Measurements from ENCODE around the gene LRRC57.
"Not testable (repeated sequence)": the region's sequence is repeated elsewhere in the genome, so short reads cannot be mapped to it uniquely, and the experiment has no call there.

LRRC57 gene

DNA sequence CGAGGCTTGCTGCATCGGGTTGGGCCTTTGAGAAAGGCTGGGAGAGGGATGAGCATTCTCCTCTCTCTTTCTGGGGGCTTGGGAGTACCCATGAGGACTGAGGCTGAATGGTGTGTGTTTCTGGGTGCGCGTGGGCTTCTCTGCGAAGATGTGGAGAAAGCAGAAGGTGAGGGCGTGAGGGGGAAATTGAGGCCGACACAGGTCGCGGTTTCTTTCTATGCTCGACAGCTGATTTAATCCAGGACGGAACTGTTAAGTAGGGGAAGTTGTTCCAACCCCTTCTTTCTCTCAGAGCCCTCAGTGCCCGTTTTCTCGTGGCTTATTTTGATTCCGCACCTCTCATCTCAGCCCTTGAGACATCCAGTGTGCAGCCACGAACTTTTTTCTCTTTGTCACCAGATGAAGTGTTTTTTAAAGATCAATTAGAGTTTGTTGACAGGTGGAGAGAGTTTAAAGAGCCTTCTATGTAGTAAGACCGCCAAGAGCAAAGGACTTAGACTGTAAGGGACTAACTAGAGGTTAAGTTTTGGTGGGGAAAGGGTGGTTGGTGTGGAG, 27.5 kb upstream of the LRRC57 start:
- Mint-ChIP-seq H3K4me1 (peaks cover 38% of the 10 kb centered on the region), H3K9me3 (no peaks in the 10 kb centered on the region), H3K27ac (peak overlapping the region; percentile 88), H3K36me3 (peaks cover 2% of the 10 kb centered on the region), H3K4me3 (peak overlapping the region; percentile 90)
- no peak for DNase-seq (ENCODE audit: low spot score in 2 of 2)
- ATAC-seq, result no peak

DNA sequence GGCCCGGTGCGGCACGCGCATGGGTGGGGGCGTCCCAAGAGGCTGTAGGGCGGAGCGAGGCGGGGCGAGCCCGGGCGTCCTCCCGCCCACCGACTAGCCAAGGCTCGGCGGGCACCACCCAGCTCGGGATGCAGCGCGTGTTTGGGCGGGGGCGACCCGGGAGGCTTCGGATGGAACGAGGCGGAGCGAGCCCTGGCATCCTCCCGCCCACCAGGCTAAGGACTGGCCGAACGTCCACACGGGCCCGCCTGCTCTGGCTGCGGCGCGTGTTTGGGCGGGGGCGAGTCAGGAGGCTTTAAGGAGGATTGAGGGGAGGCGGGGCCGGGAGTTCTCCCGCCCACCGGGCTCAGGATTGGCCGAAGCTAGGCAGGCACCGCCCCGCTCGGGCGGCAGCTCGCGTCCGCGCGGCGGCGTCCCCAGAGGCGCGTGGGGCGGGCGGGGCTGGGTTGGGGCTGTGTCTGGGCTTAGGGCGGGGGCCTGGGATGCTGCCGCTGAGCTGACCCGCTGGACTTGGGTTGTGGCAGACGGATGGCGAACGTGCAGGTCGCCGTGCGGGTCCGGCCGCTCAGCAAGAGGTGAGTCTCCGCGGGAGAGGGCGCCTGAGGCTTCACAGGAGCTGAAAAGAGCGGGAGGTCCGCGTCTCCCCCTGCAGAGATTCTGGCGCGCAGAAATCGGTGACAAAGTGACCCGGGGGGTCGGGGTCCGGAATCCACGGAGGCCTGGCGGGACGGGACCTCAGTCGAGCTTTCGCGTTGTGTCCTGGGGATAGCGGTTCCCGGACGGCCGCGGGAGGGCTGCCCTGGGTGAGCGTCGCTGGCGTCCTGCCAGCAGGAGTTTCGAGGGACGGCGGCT, 26.8 kb upstream of the LRRC57 start, which contains the start of gene STARD9:
TSS of gene STARD9 (plus strand) at position 419 of the 852 bp plus-strand sequence. CDS start at position 529, 110 bp downstream.
- peak within 1 kb of the TSS; percentile 88 for H3K27ac Mint-ChIP-seq
- peak; percentile 91 to 98 for DNase-seq (ENCODE audit: low spot score in 2 of 2)
- peaks cover 31% of the 10 kb centered on the region for H3K4me1 Mint-ChIP-seq
- no peaks in the 10 kb centered on the region for H3K36me3 Mint-ChIP-seq
- peak; percentile 93 for ATAC-seq
- peak within 1 kb of the TSS; percentile 90 for H3K4me3 Mint-ChIP-seq
- H3K9me3 Mint-ChIP-seq, result no peaks in the 10 kb centered on the region

DNA sequence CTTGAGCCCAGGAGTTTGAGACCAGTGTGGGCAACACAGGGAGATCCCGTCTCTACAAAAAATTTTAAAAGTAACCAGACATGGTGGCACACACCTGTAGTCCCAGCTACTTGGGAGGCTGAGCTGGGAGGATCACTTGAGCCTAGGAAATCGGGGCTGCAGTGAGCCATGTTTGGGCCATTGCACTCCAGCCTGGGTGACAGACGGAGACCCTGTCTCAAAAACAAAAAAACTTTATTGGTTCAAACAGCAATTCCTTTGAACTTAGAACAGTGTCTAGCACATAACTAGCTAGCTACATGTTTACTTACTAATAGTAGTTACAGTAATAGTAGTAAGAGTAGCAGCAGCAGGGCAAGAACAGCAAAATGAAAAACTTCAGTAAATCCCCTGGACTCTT, 10.1 kb upstream of the LRRC57 start:
- no peak overlapping the region for H3K4me3 Mint-ChIP-seq
- peaks cover 71% of the 10 kb centered on the region for H3K36me3 Mint-ChIP-seq
- DNase-seq (ENCODE audit: low spot score in 2 of 2) (no peak), ATAC-seq (no peak)
- H3K9me3 Mint-ChIP-seq, result no peaks in the 10 kb centered on the region
- H3K4me1 Mint-ChIP-seq, result no peaks in the 10 kb centered on the region
- H3K27ac Mint-ChIP-seq, result no peak overlapping the region

GRCh38 chr15:42556550-42557207, 8.1 kb upstream of the LRRC57 start:
- H3K4me3 Mint-ChIP-seq; H3K27ac Mint-ChIP-seq; H3K9me3 Mint-ChIP-seq; H3K4me1 Mint-ChIP-seq; ATAC-seq; DNase-seq (ENCODE audit: low spot score in 2 of 2): not testable (repeated sequence)
- H3K36me3 Mint-ChIP-seq, result peaks cover 66% of the 10 kb centered on the region

DNA sequence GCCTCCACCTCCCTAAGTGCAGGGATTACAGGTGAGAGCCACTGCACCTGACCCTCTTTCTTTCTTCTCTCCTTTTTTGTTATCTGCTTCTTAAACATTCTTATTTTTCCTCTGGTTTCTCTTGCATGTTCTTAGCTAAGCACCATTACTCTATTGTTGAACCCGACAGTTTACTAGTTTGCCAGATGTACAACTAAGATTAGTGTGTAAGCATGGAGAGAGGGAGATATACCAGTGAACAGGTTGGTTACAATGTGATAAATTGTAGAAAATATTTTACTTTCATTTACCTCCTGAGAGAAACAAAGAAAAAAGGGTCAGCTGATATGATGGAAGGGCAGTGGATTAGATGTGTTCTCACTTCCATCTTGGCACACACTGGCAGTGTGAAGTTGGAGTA, 5.0 kb upstream of the LRRC57 start:
- DNase-seq (ENCODE audit: low spot score in 2 of 2) (no peak), ATAC-seq (no peak)
- Mint-ChIP-seq H3K9me3 (no peaks in the 10 kb centered on the region), H3K36me3 (peaks cover 41% of the 10 kb centered on the region), H3K4me3 (no peak overlapping the region), H3K27ac (no peak overlapping the region), H3K4me1 (peaks cover 14% of the 10 kb centered on the region)

- Mint-ChIP-seq H3K4me1 (peaks cover 35% of the 10 kb centered on the region), H3K9me3 (no peaks in the 10 kb centered on the region), H3K4me3 (peak overlapping the region; percentile 99), H3K36me3 (peaks cover 37% of the 10 kb centered on the region), H3K27ac (peak overlapping the region; percentile 99)
- DNase-seq (ENCODE audit: low spot score in 2 of 2), result no peak
- ATAC-seq, result no peak
Measured at GRCh38 chr15:42549741-42550392, 1.3 kb upstream of the LRRC57 start.

DNA sequence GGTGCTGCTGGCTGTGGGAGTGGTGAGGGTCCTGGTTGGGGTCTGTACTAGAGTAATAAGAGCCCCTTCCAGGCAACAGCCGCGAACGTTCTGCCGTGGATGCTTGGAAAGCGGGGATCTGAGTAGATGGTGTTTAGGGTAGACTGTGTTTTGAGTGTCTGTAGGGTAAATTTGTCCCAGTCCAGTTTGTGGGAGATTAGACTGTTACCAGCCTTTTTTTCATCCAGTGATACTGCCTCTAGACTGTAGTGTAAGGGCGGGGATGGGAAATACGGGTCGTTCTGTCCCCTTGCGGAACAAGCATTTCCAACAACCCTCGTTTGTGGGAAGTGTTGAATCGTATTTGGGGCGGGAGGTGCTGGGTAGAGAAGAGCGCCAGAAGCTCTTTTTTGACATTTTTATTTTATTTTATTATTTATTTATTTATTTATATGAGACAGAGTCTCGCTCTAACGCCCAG, 469 bp upstream of the LRRC57 start:
- Mint-ChIP-seq H3K27ac (peak overlapping the region; percentile 99), H3K4me3 (peak overlapping the region; percentile 99), H3K9me3 (no peaks in the 10 kb centered on the region), H3K36me3 (peaks cover 45% of the 10 kb centered on the region), H3K4me1 (peaks cover 35% of the 10 kb centered on the region)
- ATAC-seq (peak; percentile 50), DNase-seq (ENCODE audit: low spot score in 2 of 2) (no peak)

GRCh38 chr15:42547918-42548248, 710 bp downstream of the LRRC57 start:
- H3K36me3 Mint-ChIP-seq, result peaks cover 51% of the 10 kb centered on the region
- ATAC-seq, result no peak

GRCh38 chr15:42544853-42545629, 3.6 kb downstream of the LRRC57 start:
- Mint-ChIP-seq H3K36me3 (peaks cover 70% of the 10 kb centered on the region), H3K9me3 (no peaks in the 10 kb centered on the region), H3K27ac (peak overlapping the region; percentile 11), H3K4me3 (no peak overlapping the region), H3K4me1 (peaks cover 33% of the 10 kb centered on the region)
- no peak for ATAC-seq
- no peak for DNase-seq (ENCODE audit: low spot score in 2 of 2)

More at GRCh38 chr15:42547918-42548248, 710 bp downstream of the LRRC57 start:
- peak overlapping the region; percentile 99 for H3K4me3 Mint-ChIP-seq
- peaks cover 35% of the 10 kb centered on the region for H3K4me1 Mint-ChIP-seq
- H3K9me3 Mint-ChIP-seq, result no peaks in the 10 kb centered on the region
- no peak for DNase-seq (ENCODE audit: low spot score in 2 of 2)
- H3K27ac Mint-ChIP-seq, result peak overlapping the region; percentile 99

- Mint-ChIP-seq H3K4me3 (no peak overlapping the region), H3K36me3 (peaks cover 60% of the 10 kb centered on the region), H3K4me1 (no peaks in the 10 kb centered on the region), H3K9me3 (no peaks in the 10 kb centered on the region), H3K27ac (no peak overlapping the region)
- DNase-seq (ENCODE audit: low spot score in 2 of 2), result no peak
- ATAC-seq, result no peak
Measured at GRCh38 chr15:42533246-42533645, 15.3 kb downstream of the LRRC57 start.

- no peak overlapping the region for H3K4me3 Mint-ChIP-seq
- no peak for DNase-seq (ENCODE audit: low spot score in 2 of 2)
- H3K9me3 Mint-ChIP-seq, result no peaks in the 10 kb centered on the region
- ATAC-seq, result no peak
- H3K4me1 Mint-ChIP-seq, result no peaks in the 10 kb centered on the region
- H3K27ac Mint-ChIP-seq, result no peak overlapping the region
- peaks cover 82% of the 10 kb centered on the region for H3K36me3 Mint-ChIP-seq
Measured at GRCh38 chr15:42528970-42529369, 19.6 kb downstream of the LRRC57 start.

DNA sequence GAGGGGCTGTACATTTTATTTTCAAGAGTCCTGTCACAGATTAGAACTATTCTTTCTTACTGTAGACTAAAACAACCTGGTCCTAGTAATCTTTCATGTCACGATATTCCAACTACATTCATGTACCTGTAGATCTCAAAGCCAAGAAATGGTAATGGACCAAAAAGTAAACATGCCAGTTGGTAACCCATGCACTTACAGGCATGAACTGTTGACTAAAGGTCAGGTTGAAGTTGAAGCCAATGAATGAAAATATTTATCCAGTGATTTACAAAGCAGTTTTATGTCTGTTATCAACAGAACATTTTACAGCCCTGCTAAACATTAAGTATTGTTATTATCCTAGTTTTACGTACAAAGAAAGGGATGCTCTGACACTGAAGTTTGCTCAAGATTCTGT, 25.3 kb downstream of the LRRC57 start:
- ATAC-seq, result no peak
- Mint-ChIP-seq H3K27ac (no peak overlapping the region), H3K36me3 (peaks cover 91% of the 10 kb centered on the region)

DNA sequence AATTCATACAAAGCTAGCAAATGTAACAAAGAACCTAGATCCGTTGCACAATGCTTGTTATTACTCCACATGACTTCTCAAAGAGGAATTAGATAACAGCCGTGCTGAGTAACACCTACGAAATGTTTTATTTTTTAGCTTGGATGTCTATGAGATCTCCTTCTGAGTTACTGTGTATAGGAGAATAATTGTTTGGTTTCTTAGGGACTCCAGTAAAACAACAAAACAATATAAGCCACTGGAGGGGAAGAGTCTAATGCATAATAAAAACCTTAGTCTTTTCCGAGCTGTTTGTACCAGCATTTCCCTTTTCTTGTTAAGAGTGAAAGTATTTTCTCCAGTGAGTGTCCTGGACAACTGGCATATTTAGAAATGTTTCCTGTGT, 37.6 kb downstream of the LRRC57 start:
- Mint-ChIP-seq H3K36me3 (peaks cover 75% of the 10 kb centered on the region), H3K9me3 (no peaks in the 10 kb centered on the region), H3K4me1 (peaks cover 7% of the 10 kb centered on the region), H3K27ac (no peak overlapping the region), H3K4me3 (no peak overlapping the region)
- ATAC-seq (no peak), DNase-seq (ENCODE audit: low spot score in 2 of 2) (no peak)

More for the DNA sequence above, 25.3 kb downstream of the LRRC57 start:
- no peak for DNase-seq (ENCODE audit: low spot score in 2 of 2)
- Mint-ChIP-seq H3K4me3 (no peak overlapping the region), H3K9me3 (no peaks in the 10 kb centered on the region), H3K4me1 (no peaks in the 10 kb centered on the region)

DNA sequence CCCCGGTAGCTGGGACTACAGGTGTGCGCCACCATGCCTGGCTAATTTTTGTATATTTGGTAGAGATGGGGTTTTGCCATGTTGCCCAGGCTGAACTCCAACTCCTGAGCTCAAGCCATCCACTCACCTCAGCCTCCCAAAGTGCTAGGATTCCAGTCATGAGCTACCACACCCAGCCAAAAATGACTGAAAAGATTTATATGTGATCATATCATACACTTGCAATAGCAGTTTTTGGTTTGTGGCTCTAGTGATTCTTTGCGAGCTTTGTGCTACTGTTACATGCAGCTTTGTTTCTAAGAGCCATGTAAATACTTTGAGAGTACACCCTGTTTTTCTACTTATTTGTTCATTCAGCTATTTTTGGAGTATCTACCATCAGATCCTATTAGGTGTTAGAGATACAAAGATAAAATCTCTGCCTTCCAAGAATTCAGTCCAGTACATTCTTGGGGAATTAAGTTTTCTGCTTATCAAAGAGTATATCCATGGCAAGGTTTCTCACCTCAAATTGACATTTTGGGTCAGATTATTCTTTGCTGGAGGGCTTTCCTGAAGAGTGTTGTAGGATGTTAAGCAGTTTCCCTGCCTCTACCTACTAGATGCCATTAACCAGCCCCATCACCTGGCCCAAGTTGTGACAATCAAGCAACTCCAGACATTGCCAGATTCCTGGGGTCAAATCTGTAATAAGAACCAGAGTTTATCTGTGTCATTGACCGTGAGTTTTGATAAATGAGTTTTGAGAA, 38.2 kb downstream of the LRRC57 start:
- H3K27ac Mint-ChIP-seq, result no peak overlapping the region
- H3K36me3 Mint-ChIP-seq, result peaks cover 75% of the 10 kb centered on the region
- DNase-seq (ENCODE audit: low spot score in 2 of 2) (no peak), ATAC-seq (no peak)
- no peak overlapping the region for H3K4me3 Mint-ChIP-seq
- H3K4me1 Mint-ChIP-seq, result peaks cover 9% of the 10 kb centered on the region
- no peaks in the 10 kb centered on the region for H3K9me3 Mint-ChIP-seq
